Measurements from ENCODE around the gene C11orf86.
"Not testable (repeated sequence)": the region's sequence is repeated elsewhere in the genome, so short reads cannot be mapped to it uniquely, and the experiment has no call there.

The C11orf86 gene

DNA sequence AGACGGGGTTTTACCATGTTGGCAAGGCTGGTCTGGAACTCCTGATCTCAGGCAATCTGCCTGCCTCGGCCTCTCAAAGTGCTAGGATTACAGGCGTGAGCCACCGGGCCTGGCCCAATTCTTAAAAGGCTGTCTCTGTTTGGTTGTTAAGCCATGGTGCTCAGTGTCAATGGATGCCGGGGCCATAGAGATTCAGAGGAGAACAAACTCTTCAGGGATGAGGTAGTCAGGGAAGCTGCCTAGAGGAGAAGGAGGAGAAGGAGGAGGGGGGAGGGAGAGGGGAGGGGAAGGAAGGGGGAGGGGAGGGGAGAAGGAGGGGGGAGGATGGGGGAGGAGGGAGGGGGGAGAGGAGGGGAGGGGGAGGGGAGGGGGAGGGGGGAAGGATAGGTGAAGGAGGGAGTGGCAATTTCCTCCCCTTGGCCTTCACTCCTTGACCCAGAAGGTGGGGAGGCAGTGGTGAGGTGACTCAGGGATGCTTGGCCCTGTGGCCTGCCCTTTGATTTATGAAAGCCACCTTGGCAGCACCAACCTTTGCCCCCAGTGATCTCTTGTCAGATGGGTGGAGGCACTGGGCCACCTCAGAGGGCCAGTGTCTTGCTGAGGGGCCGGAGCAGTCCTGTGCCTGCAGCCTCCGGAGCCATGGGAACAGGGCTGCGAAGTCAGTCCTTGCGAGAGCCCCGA, at the start of gene C11orf86:
TSS of gene C11orf86 (plus strand) at position 581 of the 681 bp plus-strand sequence. CDS start at position 640, 59 bp downstream.
- no peak for DNase-seq (ENCODE audit: low read depth, low spot score)

- no peak for DNase-seq (ENCODE audit: low read depth, low spot score)
Measured at GRCh38 chr11:66929753-66930152, 45.4 kb upstream of the C11orf86 start.

- no peak for DNase-seq (ENCODE audit: low read depth, low spot score)
Measured at GRCh38 chr11:66932543-66932942, 42.6 kb upstream of the C11orf86 start.

GRCh38 chr11:66933531-66933930, 41.6 kb upstream of the C11orf86 start:
- no peak for DNase-seq (ENCODE audit: low read depth, low spot score)

DNA sequence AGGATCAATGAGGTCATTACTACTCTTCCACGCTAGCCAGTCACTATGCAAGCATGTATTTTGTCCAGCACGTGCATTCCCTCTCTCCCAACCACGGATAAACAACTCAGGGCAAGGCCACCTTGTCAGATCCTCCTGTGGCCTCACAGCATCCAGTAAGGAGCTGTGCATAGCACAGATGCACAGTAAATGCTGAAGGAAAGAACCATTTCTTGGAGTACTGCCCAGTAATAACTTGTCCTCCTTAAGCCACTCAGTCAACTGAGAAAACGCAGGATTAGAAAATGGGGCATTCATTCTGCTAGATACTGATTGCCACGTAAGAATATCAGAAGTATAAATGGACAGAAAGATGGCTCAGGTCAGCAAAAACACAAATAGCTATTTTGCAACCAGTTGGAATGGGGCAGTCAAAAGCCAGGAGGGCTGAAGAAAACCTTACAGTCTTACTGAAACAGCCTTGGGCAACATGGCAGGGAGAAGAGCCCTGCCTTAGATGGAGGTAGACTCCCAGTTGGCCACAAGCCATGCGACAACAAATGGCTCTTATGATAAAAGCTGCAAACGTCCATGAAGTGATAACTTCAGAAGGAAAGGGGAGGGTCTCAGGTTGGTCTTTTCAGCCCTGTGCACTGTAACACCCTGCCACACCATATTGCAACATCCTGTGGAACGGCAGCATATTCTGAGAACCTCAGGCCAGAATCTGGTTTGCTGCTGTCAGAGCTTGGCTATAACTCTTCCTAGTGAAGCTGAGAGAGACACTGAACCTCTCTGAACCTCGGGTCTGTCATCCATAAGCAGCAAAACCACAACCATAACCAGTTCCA, 39.9 kb upstream of the C11orf86 start:
- no peak for DNase-seq (ENCODE audit: low read depth, low spot score)

DNA sequence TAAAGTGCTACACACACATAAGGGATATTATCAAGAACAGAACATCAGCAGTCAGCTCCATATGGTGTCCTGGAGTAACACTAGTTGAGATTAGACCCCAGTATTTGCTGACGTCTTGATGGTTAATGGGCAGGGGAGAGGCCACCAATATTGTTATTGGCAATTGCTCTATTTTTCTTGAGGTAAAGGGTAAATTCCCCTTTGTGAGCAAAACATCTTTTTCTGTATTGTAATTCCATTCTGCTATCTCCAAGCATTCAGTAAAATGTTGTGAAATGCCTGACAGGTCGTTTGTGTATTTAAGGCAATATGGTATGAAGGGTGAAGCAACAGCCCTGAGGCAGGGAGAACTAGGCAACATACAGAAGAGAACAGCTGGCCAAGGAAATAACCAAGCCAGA, 38.8 kb upstream of the C11orf86 start:
- DNase-seq (ENCODE audit: low read depth, low spot score): peak; percentile 70

GRCh38 chr11:66937193-66937733, 37.8 kb upstream of the C11orf86 start:
- DNase-seq (ENCODE audit: low read depth, low spot score): no peak

GRCh38 chr11:66938582-66939135, 36.4 kb upstream of the C11orf86 start:
- no peak for DNase-seq (ENCODE audit: low read depth, low spot score)

DNA sequence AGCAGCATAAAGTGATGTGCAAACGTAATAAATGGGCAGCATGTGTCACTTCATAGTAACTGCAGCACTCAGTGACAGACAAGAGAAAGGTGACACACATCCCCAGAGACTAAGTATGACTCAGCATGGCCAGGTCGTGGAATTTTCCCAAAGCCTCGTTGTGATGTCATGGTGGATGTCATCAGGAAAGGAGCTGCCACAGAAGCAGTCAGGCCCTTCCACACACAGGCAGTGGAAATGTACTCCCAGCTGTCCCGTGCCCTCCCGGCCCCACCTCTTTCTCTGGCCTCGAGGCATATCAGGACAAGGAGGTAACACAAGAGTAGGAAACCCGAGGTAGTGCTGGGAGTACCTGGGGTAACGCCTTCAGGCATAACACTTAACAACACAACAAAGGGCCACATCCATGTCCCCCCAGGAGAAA, 25.0 kb upstream of the C11orf86 start:
- peak; percentile 83 for DNase-seq (ENCODE audit: low read depth, low spot score)

DNA sequence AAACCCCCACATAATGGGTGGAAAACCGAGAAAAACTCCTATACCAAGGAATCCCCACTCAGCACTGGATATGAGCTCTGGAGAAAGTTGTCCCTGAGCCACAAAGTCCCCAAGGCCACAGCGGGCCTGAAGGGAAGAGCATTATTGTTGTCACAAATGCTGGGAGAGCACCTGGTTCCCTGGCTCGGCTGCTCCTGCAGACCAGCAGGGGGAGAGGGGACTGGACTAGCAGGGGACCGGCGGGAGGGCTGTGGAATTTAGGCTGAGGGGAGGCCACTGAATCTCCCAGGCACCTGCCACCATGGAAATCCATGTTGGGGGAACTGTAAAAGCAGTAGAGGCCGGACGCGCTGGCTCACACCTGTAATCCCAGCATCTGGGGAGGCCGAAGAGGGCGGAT, 24.0 kb upstream of the C11orf86 start:
- DNase-seq (ENCODE audit: low read depth, low spot score): no peak

DNA sequence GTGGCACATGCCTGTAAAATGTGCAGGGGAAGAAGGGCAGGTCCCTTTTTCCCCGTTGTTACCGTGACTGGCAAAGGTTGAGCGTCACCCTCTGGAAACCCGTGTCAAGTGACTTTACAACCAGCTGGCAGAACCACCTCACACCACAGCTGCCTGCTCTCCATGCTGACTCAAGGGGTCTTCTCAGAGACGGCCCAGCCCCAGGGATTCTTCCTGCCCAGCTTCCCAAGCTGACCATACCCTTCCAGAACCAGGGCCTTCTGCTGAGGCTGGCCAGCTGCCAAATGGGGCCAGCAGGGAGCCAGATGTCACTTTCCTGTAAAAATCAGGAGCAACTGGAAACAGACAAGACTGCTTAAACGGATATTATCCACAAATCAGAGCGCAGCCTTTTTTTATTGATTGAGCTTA, 23.2 kb upstream of the C11orf86 start:
- DNase-seq (ENCODE audit: low read depth, low spot score): no peak

- DNase-seq (ENCODE audit: low read depth, low spot score): no peak
Measured at GRCh38 chr11:66953081-66953833, 21.8 kb upstream of the C11orf86 start.

DNA sequence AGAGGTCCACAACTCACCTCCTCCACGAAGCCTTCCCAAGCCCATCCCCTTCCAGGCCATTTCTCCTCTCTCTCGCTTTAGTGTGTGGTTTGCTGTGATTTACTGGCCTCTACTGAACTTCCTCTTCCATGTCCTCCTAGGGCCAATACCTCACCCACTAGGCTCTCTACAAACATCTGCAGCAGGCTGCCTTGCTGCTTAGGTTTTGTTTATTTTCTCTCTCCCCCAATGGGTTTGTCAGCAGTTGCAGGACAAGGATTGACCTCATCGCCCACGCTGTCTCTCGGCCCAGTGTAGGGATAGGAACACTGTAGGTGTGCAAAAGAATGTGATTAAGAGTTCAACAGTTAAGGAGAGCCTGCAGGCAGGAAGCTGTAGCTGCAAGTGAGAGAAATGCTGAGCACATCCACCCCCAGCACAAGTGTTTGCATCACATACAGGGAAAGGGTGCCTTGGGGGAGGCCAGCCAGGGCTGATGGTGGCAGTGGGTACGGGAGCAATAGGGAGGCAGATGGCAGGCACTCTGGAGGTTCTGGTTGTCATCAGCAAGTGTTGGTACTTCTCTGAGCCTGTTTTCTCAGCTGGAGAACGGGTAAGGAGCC, 18.3 kb upstream of the C11orf86 start:
- no peak for DNase-seq (ENCODE audit: low read depth, low spot score)

- DNase-seq (ENCODE audit: low read depth, low spot score): no peak
Measured at GRCh38 chr11:66957971-66958231, 17.2 kb upstream of the C11orf86 start.

- peak; percentile 100 for DNase-seq (ENCODE audit: low read depth, low spot score)
Measured at GRCh38 chr11:66958232-66958955, 16.7 kb upstream of the C11orf86 start, which contains the start of gene PC. PC (minus strand) TSS chr11:66958383; CDS start chr11:66872159, 86,224 bp downstream.

DNA sequence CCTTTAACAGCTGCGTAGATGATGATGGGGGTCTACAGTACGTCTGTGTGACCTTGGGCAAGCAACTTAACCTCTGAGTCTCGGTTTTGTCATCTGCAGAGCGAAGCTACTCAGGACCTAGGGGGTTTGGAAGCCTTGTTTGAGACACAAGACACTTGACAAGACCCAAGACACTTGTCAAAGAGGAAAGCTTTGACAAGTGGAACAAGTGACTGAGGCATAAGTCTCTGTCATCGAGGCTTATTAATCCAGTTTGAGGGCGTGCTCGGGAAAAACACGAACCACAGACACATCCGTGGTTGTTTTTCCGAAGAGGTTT, 16.2 kb upstream of the C11orf86 start:
- DNase-seq (ENCODE audit: low read depth, low spot score): no peak

- DNase-seq (ENCODE audit: low read depth, low spot score): not testable (repeated sequence)
Measured at GRCh38 chr11:66961691-66962213, 13.4 kb upstream of the C11orf86 start.

DNA sequence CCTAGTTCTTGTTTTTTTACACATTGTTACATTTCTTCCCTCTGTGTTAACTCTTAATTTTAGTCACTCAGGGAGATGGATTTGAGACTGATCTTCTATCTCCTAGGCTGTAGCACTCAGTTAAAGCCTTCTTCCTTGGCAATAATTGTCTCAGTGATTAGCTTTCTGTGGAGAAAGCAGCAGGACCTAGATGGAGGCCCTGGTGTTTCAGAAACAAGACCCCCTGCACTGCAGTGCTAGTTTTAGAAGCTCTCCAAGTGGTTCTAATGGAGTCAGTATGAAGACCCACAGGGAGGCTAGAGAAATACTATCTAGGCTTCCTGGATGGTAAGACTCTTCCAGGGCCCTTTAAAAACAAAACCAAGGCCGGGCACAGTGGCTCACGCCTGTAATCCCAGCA, 12.9 kb upstream of the C11orf86 start:
- DNase-seq (ENCODE audit: low read depth, low spot score): no peak

DNA sequence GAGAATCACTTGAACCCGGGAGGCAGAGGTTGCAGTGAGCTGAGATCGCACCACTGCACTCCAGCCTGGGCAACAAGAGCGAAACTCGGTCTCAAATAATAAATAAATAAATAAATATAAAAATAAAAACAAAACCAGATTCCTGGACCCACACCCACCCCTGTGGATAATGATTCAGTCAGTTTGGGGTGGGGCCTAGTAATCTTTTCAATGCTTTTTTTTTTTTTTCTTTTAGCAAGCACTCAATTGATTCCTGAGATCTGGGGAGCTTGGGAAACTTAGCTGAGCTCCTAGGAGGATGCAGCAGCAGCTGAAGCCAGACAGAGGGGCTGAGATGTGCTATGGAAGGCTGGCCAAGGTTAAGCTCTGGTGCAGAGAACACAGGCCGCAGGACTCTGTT, 12.3 kb upstream of the C11orf86 start:
- no peak for DNase-seq (ENCODE audit: low read depth, low spot score)

- DNase-seq (ENCODE audit: low read depth, low spot score): no peak
Measured at GRCh38 chr11:66964495-66964894, 10.6 kb upstream of the C11orf86 start.

GRCh38 chr11:66966351-66966750, 8.8 kb upstream of the C11orf86 start:
- DNase-seq (ENCODE audit: low read depth, low spot score): no peak
